D721Med (cell line): ENCODE data around the gene GLIPR2.
A peak's percentile ranks its signal among the peaks of the same experiment; 100 is the strongest.

ENCODE experiments used
- DNase-seq: peaks from one replicate; pipeline ENCODE4 v3.0.0; 2011; ENCODE audit warnings: low spot score; ENCODE audit not compliant: insufficient read length
- FAIRE-seq: peaks from 2 replicates; lab custom pipeline; 2011; peaks lifted over from hg19 to GRCh38; lab: Jason Lieb, UNC
- CTCF ChIP-seq: IDR thresholded peaks from 2 replicates; pipeline ENCODE4 v1.5.1; 2012; ENCODE audit warnings: mild to moderate bottlenecking, control low read depth; ENCODE audit not compliant: insufficient read depth; ENCODE audit errors: missing control alignments

GLIPR2 gene

DNA sequence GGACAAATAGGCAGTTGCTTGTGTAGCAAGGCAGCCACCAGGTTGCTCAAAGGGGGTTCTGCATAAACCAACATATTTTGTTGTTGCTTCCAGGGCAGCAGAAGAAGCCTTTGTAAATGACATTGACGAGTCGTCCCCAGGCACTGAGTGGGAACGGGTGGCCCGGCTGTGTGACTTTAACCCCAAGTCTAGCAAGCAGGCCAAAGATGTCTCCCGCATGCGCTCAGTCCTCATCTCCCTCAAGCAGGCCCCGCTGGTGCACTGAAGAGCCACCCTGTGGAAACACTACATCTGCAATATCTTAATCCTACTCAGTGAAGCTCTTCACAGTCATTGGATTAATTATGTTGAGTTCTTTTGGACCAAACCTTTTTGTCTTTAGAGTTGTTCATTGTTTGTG lies 75.0 kb downstream of the GLIPR2 start:
- DNase-seq = no peak
- peak; percentile 0 for TF ChIP-seq CTCF
- no peak for FAIRE-seq

GRCh38 chr9:36213387-36213786 lies 76.9 kb downstream of the GLIPR2 start:
- no peak for DNase-seq
- FAIRE-seq = no peak
- TF ChIP-seq CTCF = no peak
